Stimulated activated CD4-positive, alpha-beta T cell treated with anti-CD3 and anti-CD28 coated beads, Interleukin-4, amount 100 ng/mL, for 1 hour (primary cell): ENCODE measurements around the gene UAP1L1.
"Not testable (repeated sequence)": the region's sequence is repeated elsewhere in the genome, so short reads cannot be mapped to it uniquely, and the experiment has no call there.

ENCODE experiments used
- DNase-seq: peaks from one replicate; pipeline ENCODE4 v3.0.0-alpha.2; 2020

The UAP1L1 gene

GRCh38 chr9:137116728-137117127 is 39.4 kb downstream of the UAP1L1 start:
- DNase-seq = no peak

GRCh38 chr9:137117269-137117731 is 40.0 kb downstream of the UAP1L1 start:
- no peak for DNase-seq

- not testable (repeated sequence) for DNase-seq
These were observed 40.8 kb downstream of the UAP1L1 start for GRCh38 chr9:137118092-137118603.

GRCh38 chr9:137121927-137122795 is 44.8 kb downstream of the UAP1L1 start:
- not testable (repeated sequence) for DNase-seq

- DNase-seq = not testable (repeated sequence)
These were observed 45.6 kb downstream of the UAP1L1 start for GRCh38 chr9:137122796-137123467.

- no peak for DNase-seq
These were observed 46.1 kb downstream of the UAP1L1 start for GRCh38 chr9:137123468-137123837.

GRCh38 chr9:137123952-137124462 is 46.7 kb downstream of the UAP1L1 start:
- DNase-seq = not testable (repeated sequence)

GRCh38 chr9:137126786-137127185 is 49.5 kb downstream of the UAP1L1 start:
- no peak for DNase-seq

- DNase-seq = no peak
These were observed 50.2 kb downstream of the UAP1L1 start for GRCh38 chr9:137127301-137128157.

- peak; percentile 32 for DNase-seq
These were observed 51.0 kb downstream of the UAP1L1 start for GRCh38 chr9:137128158-137128861.

- DNase-seq = no peak
These were observed 51.6 kb downstream of the UAP1L1 start for GRCh38 chr9:137128862-137129455.

- DNase-seq = peak; percentile 89
These were observed 52.3 kb downstream of the UAP1L1 start for GRCh38 chr9:137129456-137130175.

- no peak for DNase-seq
These were observed 52.9 kb downstream of the UAP1L1 start for GRCh38 chr9:137130176-137130755.
